Osteoblast (primary cell): Measurements from ENCODE around the gene GTF2H3. TPM values are rescaled to one million over a fixed set of nuclear protein-coding genes. Genes with fewer than 3 reads are reported as not detected.

Experiments
- DNase-seq: peaks from one replicate; pipeline ENCODE4 v3.0.0; 2011; ENCODE audit warnings: low spot score, mixed read lengths; ENCODE audit not compliant: insufficient read length; ENCODE audit errors: missing footprints
- H2AFZ ChIP-seq: 2 replicates; pipeline ENCODE4 v1.6.0; 2011; ENCODE audit warnings: mild to moderate bottlenecking, low read length
- H3K27ac ChIP-seq: 2 replicates; pipeline ENCODE4 v1.5.1; 2011; ENCODE audit warnings: mild to moderate bottlenecking, low read depth, low read length, moderate library complexity
- H3K27me3 ChIP-seq: 2 replicates; pipeline ENCODE4 v1.6.0; 2012; ENCODE audit warnings: mild to moderate bottlenecking, control low read depth, inconsistent platforms, low read length, moderate library complexity; ENCODE audit not compliant: insufficient read depth
- H3K36me3 ChIP-seq: 2 replicates; pipeline ENCODE4 v1.5.1; 2011; ENCODE audit warnings: mild to moderate bottlenecking, low read length, control low read depth, moderate library complexity; ENCODE audit not compliant: insufficient read depth
- H3K4me1 ChIP-seq: 2 replicates; pipeline ENCODE4 v1.5.1; 2011; ENCODE audit warnings: mild to moderate bottlenecking, low read length, control low read depth, moderate library complexity; ENCODE audit not compliant: insufficient read depth
- H3K4me2 ChIP-seq: 2 replicates; pipeline ENCODE4 v1.6.0; 2011; ENCODE audit warnings: mild to moderate bottlenecking, low read length; ENCODE audit not compliant: insufficient read depth
- H3K4me3 ChIP-seq: fragments of 200-600 bp; sonication (generic); 3 replicates; pipeline ENCODE4 v1.5.1; 2012; ENCODE audit warnings: mild to moderate bottlenecking, low read length, inconsistent platforms; ENCODE audit not compliant: insufficient read depth
- H3K79me2 ChIP-seq: 2 replicates; pipeline ENCODE4 v1.6.0; 2012; ENCODE audit warnings: mild to moderate bottlenecking, low read length, control low read depth, inconsistent platforms; ENCODE audit not compliant: insufficient read depth
- H3K9me3 ChIP-seq: 2 replicates; pipeline ENCODE4 v1.5.1; 2011; ENCODE audit warnings: low read depth, low read length, control low read depth
- H4K20me1 ChIP-seq: 2 replicates; pipeline ENCODE4 v1.6.0; 2012; ENCODE audit warnings: mild to moderate bottlenecking, low read length, control low read depth; ENCODE audit not compliant: insufficient read depth
- total RNA-seq: library from RNA; depleted of rRNA; stranded (reverse); fragments of >200 nt; gene quantifications from 2 replicates; pipeline ENCODE4 v1.2.3, GENCODE V29; 2012
- TF ChIP-seq, protein P1 (sequence below): IDR thresholded peaks from 2 replicates; pipeline ENCODE4 v1.5.1; 2011; ENCODE audit warnings: mild to moderate bottlenecking, low read depth, low read length, moderate library complexity; ENCODE audit errors: extremely low read depth

Gene GTF2H3
- total RNA-seq, 1 donor, result 38.7 TPM

DNA sequence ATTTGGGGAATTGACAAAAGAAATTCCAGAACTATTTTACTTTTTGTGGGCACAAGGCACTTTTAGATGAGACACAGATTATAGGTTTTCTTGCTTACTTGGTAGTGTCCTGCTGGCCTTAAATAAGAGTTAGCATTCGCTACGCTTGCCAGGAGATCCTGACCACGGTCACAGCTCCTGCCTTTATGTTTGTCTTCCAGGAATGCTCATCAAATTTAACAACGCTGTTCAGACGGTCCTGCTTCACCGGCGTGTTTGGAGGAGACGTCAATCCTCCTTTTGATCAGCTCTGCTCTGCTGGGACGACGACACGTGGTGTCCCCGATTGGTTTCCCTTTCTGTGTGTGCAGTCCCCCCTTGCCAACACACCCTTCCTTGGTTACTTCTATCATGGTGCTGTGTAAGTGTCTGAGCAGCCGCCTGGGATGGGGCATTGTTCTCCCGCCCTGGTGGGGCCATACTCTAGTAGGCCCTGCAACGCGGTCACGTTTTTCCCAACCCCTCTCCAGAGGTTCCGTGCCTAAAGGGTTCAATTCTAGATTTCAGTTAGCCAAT is 53.1 kb downstream of the GTF2H3 start:
- H2AFZ ChIP-seq, result no peak overlapping the region
- no peak for DNase-seq
- peaks cover 16% of the 10 kb centered on the region for H3K36me3 ChIP-seq
- no peak overlapping the region for H3K4me2 ChIP-seq
- no peaks in the 10 kb centered on the region for H4K20me1 ChIP-seq
- TF ChIP-seq, protein P1, sequence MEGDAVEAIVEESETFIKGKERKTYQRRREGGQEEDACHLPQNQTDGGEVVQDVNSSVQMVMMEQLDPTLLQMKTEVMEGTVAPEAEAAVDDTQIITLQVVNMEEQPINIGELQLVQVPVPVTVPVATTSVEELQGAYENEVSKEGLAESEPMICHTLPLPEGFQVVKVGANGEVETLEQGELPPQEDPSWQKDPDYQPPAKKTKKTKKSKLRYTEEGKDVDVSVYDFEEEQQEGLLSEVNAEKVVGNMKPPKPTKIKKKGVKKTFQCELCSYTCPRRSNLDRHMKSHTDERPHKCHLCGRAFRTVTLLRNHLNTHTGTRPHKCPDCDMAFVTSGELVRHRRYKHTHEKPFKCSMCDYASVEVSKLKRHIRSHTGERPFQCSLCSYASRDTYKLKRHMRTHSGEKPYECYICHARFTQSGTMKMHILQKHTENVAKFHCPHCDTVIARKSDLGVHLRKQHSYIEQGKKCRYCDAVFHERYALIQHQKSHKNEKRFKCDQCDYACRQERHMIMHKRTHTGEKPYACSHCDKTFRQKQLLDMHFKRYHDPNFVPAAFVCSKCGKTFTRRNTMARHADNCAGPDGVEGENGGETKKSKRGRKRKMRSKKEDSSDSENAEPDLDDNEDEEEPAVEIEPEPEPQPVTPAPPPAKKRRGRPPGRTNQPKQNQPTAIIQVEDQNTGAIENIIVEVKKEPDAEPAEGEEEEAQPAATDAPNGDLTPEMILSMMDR, result no peak
- H3K27ac ChIP-seq, result no peak overlapping the region
- no peaks in the 10 kb centered on the region for H3K4me1 ChIP-seq
- H3K4me3 ChIP-seq, result no peak overlapping the region
- no peaks in the 10 kb centered on the region for H3K9me3 ChIP-seq
- no peaks in the 10 kb centered on the region for H3K27me3 ChIP-seq
- H3K79me2 ChIP-seq, result no peaks in the 10 kb centered on the region

DNA sequence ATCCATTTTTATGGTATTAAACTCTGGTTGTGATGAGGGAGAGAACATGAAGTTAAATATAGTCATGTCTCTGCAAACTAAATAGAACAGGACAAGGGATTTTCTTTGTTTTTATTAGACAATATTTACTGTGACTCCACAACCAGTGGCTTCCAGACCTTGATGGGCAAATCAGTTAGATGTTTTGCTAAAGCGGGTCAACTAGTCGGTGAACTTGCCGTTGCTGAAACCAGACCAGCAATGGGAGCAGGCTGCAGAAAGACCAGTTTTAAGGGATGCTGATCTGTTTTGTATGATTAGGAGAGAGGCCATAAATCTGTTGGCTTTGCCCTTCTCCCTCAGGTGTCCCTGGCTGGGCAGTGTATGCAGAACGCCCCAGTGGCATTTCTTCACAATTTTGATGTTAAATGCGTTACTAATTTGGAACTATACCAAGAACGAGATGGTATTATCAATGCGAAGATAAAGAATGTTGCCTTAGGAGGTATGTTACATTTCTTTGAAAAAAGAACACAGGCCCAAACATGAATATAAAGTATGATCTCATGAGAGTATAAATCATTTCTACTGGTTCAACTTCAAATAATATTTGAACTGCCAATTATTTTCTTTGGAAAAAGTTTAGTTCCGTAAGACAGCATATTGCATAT is 56.7 kb downstream of the GTF2H3 start:
- TF ChIP-seq, protein P1, result no peak
- H3K27me3 ChIP-seq, result no peaks in the 10 kb centered on the region
- no peak for DNase-seq
- H3K27ac ChIP-seq, result no peak overlapping the region
- H3K4me1 ChIP-seq, result no peaks in the 10 kb centered on the region
- H3K9me3 ChIP-seq, result no peaks in the 10 kb centered on the region
- peaks cover 12% of the 10 kb centered on the region for H3K36me3 ChIP-seq
- no peaks in the 10 kb centered on the region for H3K79me2 ChIP-seq
- H3K4me2 ChIP-seq, result no peak overlapping the region
- H4K20me1 ChIP-seq, result no peaks in the 10 kb centered on the region
- H3K4me3 ChIP-seq, result no peak overlapping the region
- no peak overlapping the region for H2AFZ ChIP-seq

DNA sequence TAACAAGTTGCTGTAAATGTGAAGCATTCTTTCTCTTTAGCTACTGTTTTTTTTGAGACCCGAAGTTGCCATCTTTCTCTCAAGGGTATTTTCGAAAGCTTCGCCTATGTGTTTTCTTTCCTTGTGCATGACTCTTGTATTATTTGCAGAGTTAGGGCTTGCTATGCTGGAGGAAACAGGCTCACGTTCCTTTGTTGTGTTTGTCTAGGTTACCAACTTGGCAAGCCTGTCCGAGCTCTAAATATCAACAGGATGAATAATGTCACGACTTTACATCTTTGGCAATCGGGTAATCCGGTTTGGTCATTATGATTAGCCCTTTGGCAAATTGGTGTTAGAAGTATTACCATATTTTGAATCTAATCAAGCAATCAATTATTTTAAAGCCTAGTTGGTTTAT is 62.6 kb downstream of the GTF2H3 start:
- no peaks in the 10 kb centered on the region for H3K79me2 ChIP-seq
- H3K9me3 ChIP-seq, result no peaks in the 10 kb centered on the region
- peaks cover 27% of the 10 kb centered on the region for H3K36me3 ChIP-seq
- DNase-seq, result no peak
- H3K4me3 ChIP-seq, result no peak overlapping the region
- H3K27ac ChIP-seq, result no peak overlapping the region
- H3K4me1 ChIP-seq, result no peaks in the 10 kb centered on the region
- H3K27me3 ChIP-seq, result no peaks in the 10 kb centered on the region
- TF ChIP-seq, protein P1, result no peak
- no peak overlapping the region for H3K4me2 ChIP-seq
- no peak overlapping the region for H2AFZ ChIP-seq
- no peaks in the 10 kb centered on the region for H4K20me1 ChIP-seq

DNA sequence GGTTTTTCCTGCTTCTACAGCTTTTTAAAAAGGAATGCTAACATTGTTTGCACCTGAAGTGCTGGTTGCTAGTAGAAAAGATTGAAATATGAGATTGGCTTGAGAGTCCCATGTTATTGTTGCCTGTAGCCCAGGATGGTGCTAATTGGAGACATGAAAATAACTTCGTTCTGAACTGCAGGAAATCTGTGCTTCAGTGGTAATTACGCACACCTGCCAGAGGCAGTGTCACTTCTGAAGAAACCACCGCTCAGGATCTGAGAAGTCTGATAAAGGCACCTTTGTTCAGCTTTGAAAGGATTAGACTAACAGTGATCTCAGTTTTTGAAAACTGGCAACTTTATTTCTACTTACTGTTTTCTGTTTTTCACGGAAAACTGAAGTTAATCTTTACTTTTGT is 63.0 kb downstream of the GTF2H3 start:
- no peaks in the 10 kb centered on the region for H3K4me1 ChIP-seq
- no peaks in the 10 kb centered on the region for H3K9me3 ChIP-seq
- H3K4me2 ChIP-seq, result no peak overlapping the region
- H2AFZ ChIP-seq, result no peak overlapping the region
- no peaks in the 10 kb centered on the region for H3K79me2 ChIP-seq
- no peaks in the 10 kb centered on the region for H3K27me3 ChIP-seq
- H4K20me1 ChIP-seq, result no peaks in the 10 kb centered on the region
- H3K4me3 ChIP-seq, result no peak overlapping the region
- TF ChIP-seq, protein P1, result no peak
- no peak overlapping the region for H3K27ac ChIP-seq
- H3K36me3 ChIP-seq, result peaks cover 24% of the 10 kb centered on the region
- DNase-seq, result no peak
